ENCODE measurements around the gene DBH.

DBH gene

DNA sequence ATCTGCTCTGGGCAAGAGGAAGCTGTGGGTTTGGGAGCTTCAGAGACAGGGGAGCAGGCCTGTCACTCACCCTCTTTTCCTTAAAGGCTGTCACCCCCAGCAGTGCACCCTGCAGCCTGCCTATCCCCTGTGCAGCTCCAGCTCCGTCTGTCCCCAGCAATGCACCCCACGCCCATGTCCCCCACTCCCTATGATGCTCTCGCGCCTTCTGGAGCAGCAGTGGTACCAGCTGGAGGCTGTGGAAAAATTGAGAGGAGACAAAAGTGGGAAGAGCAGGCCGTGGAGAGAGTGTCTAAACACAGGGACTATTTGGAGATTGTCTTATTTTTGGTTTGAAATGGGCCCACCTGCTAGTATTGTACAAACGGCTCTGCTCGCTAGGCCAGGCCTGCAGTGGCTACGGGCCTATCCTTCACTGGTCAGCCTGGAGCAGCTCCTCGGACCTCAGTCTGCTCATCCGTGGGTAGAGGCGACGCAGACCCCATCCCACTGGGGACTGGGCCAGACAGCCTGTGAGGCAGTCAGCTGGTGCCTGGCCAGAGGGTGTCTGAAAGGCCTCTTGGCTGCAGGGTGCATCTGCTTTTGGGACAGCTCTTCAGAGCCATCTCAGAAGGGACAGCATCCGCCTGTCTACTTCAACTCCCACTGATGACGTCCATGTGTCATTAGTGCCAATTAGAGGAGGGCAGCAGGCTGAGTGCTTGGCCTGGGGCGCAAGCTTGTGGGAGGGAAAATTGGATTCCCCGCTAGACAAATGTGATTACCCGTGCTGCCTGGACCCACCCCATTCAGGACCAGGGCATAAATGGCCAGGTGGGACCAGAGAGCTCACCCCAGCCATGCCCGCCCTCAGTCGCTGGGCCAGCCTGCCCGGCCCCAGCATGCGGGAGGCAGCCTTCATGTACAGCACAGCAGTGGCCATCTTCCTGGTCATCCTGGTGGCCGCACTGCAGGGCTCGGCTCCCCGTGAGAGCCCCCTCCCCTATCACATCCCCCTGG lies at the start of gene DBH:
Gene DBH (plus strand): TSS at position 831 of the 999 bp plus-strand sequence. CDS start 9 bp downstream, at position 840.
- no peak for DNase-seq (ENCODE audit: low spot score)

DNA sequence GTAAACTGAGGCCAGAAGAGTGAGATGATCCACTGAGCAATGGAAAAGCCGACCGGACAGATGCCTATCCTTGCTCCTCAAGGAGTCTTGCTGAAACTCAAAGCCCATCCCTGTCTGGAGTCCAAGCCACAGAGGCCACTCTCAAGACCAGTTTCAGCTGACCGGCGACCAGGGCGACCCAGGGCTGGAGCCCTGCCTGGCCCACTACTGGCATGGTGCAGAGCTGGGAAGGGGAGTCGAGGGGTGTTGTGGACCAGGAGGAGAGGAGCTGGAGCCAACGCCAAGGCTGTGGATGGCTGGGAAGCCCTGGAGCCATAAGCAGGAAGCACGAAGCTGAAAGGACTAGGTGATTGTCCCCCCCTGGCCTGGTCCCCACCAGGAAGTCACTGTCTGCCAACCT lies 49.1 kb upstream of the DBH start:
- DNase-seq (ENCODE audit: low spot score), result no peak

DNA sequence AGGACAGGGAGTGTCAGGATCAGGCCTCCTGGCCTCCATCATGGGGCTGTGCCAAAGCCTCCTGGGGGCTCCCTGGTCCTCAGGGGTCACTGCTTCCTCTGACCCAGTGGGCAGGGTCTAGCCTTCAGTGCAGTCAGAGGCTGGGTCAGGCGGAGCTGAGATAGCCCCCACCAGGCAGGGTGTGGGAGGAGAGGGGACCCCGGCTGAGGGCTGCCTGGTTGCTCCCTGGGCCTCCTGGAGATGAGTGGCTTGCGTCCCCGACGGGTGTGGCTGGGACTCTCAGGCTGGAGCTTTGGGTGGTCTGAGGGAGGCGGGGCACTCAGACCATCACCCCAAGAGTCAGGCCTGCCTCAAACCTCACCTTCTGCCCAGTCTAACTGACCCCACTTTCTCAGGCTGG lies 48.7 kb upstream of the DBH start:
- DNase-seq (ENCODE audit: low spot score), result no peak

DNA sequence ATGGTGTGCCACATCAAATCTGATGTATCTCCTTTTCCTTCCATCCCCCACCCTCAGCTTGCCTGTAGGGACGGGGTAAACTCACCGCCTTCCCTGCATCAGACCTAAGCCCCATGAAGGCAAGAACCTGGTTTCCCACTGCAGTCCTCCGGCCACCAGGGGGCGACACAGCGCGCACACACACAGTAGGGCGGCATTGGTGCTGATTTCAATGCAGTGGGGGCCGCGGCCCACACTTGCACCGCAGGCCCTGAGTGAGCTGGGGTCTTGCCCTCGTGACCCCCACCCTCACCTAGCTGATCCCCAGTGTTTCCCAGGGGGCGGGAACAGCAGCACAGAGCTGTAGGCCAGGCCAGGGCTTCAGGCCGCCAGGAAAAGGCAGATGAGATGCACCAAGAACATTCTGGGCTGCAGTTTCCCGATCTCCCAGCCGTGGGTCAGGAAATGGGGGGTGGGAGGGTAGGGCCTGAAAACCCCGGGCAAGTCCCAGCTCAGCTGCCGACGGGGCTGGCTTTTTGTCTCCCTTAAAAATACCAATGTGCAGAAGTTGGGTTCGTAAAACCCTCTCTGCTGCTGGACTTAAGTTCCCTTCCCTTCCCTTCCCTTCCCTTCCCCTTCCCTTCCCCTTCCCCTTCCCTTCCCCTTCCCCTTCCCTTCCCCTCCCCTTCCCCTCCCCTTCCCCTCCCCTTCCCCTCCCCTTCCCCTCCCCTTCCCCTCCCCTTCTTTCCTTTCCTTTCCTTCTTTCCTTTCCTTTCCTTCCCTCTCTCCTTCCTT lies 46.5 kb upstream of the DBH start:
- no peak for DNase-seq (ENCODE audit: low spot score)

DNA sequence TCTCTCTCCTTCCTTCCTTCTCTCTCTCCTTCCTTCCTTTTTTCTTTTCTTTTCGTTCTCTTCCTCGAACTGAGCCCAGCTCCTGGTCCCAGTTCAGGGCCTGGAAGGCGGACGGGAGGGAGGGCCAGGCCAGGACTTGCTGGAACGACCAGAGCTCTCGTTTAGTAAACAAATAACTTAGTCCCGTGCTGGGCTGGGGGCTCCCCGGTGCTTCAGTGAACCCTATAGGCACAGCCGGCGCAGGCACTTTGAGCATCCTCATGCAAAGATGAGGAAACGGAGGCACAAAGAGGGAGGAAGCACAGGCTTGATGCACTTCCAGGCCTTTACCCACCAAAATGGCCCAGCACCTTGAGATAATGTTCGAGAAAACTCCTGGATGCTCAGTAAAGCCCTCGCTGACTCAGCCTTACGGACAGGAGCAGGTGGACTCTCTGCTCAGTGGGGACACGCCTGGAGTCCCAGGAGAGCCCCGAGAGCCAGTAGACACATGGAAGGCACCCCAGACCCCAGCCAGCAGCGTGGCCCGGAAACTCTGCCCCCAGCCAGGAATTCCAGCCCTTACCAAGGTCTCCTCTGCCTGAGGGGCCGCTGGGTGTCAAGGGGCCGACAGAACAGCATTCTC lies 45.8 kb upstream of the DBH start:
- no peak for DNase-seq (ENCODE audit: low spot score)

DNA sequence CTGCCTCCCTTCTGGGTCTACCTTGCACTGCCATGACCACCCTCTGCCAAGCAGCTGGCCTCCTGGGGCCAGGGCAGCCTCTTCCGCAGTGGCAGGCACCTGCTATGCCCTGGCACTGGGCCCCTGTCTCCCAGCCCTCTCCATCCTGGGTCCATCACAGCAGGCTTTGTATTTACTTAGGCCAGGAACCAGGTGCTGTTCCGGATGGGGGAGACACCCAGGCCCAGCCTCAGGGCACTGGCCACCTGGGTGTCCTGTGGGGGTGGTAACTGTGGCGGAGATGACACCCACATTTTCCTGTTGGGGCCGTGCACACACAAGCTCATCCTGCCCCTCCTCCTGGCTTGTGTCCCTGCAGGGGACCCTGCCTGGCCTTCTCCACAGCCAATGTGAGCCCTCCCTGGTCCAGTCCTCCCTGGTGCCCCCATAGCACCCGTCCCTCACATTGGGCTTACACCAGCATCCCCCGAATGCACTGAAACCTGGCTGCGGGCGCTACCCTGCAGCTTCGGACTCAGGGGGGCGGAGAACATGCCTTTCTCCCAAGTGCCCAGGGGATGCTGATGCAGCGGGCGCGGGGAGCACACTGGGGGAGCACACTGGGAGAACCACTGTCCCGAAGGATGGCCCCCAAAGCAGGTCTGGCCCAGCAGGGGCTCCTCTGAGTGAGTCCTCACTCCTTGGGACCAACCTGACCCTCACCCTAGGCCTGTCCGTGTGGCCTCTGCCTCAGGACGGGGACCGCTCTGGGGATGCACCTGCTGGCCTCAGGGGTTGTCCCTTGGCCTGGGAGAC lies 44.9 kb upstream of the DBH start:
- DNase-seq (ENCODE audit: low spot score), result no peak

DNA sequence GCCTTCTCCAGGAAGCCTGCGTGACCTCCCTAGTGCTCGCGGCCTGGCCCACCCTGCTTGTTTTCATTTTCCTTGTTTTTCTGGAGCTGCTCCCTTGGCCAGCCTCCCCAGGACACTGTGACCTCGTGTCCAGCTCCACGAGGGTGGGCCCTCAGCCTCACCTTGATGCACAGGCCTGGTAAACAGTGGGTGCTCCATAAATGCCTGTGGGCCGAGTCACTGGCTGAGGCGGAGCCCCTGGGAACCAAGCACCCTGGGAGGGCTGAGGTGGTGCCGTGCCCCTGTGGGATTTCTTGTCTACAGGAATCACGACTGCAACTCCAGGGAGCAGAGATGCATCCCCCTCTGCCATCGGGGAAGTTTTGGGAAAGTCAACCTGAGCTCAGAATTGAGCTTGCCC lies 44.2 kb upstream of the DBH start:
- DNase-seq (ENCODE audit: low spot score), result no peak

DNA sequence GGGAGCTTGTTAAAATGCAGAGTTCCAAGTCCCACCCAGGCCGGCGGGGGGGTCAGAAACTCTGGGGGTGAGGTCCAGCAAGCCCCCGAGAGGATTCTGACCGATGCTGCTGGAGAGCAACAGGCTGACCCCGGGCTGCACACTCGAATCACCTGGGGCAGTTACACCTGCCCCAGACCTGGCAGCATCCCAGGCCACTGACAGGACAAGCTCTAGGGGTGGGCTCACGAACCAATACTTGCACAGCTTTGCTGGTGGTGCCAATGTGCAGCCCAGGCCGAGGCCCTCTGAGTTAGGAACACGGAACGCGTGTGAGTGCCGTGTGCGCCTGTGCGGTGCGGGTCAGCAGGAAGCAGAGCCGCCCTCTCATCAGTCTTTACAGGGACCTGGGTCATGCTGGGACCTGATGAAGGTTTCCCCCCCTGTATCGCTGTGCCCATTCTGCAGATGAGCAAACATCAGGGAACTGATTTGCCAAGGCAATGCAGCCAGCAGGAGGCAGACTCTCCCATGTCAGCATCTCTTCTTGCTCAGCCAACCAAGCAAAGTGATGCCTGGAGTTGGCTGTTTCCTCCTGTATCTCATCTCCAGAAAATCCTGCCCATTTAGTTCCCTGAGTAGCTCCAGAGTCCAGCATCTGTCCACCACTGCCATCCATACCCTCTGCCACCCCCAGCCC lies 43.3 kb upstream of the DBH start:
- DNase-seq (ENCODE audit: low spot score), result no peak

DNA sequence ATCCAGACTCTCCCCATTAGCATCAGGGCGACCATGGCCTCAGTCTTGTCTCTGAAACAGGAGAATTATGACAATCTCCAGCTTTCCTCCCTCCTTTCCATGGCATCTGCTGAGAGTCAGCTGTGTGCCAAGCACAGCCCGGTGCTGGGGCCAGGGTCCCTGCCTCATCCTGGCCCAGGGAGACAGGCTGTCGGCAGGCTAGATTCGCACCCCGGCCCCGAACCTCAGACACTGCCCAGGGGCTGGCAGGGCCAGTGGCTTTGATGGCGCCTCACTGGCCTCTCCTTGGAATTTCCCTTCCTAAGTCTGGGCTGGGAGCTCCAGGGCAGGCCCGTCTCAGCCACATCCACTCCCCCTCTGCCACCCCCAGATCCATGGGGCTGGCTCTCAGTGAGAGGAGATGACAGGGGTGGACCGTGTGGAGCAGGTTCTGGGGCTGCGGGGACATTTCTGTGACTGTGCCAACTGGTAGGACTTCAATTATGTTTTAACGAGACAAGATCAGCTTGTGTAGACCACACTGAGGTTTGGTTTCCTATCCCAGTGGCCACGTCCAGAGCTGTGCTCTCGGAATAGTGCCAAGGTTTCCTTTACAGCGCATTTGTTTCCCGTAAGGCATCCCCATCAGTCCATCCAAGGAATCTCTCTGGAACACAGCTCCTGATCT lies 42.4 kb upstream of the DBH start:
- DNase-seq (ENCODE audit: low spot score), result no peak

DNA sequence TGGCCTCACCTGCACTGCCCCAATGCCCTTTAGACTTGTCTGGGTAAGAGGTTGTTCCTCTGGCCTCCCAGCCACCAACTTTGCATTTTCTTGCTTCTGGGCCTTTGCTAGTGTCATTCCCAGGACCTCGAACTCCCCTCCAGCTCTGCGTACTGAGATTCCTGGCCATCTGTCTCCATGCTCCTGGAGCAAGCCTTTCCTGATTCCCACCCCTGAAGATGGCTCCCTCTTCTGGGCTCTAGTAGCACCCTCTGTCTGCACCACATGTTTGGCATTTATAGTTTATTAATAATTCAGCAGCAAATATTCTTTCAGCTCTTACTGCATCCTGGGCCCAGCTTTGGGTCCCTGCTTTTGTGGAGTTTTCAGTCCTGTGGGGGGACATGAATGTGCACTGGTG lies 41.9 kb upstream of the DBH start:
- DNase-seq (ENCODE audit: low spot score), result no peak

DNA sequence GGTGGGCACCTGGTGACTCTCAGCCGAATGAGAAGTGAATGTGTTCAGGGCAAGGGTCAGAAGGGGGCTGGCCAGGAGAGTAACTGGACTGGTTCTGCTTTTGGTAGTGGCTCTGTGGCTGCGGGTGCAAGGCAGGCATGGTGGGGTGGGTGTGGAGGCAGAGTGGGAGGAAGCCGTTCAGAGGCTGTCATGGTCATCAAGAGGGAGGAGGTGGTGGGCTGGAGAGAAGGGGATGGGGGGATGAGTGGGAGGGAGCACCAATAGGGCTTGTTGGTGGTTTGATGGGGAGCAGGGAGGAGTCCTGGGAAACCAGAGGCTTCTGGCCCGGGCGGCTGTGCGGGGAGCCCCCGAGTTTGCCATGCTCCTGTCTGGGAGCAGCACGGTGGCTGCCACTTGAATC lies 40.3 kb upstream of the DBH start:
- DNase-seq (ENCODE audit: low spot score), result no peak

DNA sequence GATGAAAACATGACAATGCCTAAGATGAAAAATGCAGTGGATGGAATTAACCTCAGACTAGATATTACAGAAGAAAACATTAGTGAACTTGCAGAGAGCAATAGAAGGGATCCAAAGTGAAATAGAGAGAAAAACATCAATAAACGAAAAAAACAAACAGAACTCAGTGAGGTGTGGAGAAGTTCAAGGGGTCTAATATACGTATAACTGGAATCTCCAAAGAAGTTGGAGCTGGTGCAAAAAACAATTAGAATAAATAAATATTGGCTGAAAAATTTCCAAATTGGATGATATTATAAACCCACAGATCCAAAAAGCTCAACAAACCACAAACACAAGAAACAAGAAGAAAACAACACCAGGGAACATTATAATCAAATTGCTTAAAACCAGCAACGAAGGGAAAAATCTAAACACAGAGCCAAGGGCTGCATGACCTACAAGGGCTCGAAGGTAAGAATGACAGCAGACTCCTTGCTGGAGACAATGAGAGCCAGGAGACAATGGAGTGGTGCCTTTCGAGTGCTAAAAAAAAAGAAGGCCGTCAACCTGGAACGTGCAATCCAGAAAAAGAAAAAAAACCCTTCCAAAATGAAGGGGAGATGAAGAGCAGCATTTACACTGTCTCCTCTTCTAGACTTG lies 38.7 kb upstream of the DBH start:
- no peak for DNase-seq (ENCODE audit: low spot score)

DNA sequence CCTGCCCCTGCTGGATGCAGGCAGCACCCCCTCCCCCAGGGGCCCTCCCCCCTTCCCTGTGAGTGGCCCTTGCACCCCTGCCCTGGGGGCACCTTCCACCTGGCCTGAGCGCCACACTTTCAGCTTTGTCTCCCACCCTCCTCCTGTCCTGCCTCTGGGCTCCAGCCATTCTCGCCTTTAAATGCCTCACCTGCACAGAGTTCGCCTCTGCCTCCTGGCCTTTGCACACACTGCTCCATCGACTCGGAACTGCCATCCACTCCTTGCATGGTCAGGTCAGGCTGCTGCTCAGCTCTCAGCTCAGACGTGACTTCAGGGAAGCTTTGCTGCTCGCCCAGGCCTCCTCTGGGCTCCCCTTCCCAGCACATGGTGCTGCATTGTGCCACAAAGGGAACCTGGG lies 37.2 kb upstream of the DBH start:
- no peak for DNase-seq (ENCODE audit: low spot score)

DNA sequence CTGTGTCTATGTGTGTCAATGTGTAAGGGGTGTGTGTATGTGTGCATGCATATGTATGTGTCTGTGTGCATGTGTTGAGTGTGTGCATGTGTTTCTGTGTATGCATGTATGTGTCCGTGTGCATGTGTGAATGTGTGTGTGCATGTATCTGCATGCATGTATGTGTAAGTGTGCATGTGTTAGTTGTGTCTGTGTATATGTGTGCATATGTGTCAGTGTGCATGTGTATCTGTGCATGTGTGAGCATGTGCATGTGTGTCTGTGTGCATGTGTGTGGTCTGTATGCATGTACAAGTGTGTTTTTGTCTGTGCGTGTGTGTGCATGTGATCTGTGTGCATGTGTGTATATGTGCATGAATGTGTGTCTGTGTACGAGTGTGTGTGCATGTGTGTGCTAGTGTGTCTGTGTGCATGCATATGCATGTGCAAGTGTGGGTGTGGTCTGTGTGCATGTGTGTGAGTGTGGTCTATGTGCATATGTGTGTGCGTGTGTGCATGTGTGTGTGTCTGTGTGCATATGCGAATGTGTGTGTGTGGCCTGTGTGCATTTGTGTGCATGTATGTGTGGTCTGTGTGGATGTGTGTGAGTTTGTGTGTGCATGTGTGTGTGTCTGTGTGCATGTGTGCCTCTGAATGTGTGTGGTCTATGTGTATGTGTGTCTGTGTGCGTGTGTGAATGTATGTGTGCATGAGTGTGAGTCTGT lies 36.5 kb upstream of the DBH start:
- DNase-seq (ENCODE audit: low spot score), result no peak

DNA sequence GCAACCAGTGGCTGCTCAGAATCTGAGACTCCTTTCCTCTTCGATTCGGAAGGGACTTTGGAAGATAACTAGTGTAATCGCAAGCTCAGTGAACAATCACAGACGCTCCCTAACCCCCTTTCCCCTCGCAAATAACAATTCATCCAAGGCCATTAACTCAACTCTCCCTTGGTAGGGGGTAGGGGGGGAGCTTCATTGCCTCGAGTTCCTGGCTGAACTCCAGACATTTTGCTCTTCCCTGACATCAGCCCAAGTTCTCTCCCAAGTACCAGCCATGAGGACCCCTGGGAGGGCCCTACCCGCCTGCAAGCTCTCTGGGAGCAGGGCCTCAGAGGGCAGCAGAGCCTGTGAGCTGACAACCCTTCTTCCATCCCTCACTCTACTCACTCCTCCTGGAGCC lies 35.4 kb upstream of the DBH start:
- DNase-seq (ENCODE audit: low spot score), result no peak

DNA sequence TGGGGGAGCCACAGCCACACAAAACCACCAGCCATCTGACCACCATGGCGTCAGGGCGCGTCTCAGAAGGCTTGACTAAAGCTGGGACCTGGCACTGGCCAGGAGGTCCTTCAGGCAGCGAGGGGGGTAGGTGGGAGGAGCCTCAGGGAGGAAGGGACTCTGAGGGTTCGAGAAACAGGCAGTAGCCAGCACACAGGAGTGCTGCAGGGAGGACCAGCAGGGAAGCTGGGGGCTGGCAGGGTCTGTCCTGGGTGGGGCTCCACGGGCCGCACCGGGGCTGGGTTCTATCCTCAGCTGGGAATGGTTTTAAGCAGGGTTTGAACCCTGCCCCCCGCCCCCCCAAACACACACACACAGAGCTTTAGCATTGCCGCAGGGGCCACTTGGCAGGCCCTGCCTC lies 34.4 kb upstream of the DBH start:
- DNase-seq (ENCODE audit: low spot score), result no peak

DNA sequence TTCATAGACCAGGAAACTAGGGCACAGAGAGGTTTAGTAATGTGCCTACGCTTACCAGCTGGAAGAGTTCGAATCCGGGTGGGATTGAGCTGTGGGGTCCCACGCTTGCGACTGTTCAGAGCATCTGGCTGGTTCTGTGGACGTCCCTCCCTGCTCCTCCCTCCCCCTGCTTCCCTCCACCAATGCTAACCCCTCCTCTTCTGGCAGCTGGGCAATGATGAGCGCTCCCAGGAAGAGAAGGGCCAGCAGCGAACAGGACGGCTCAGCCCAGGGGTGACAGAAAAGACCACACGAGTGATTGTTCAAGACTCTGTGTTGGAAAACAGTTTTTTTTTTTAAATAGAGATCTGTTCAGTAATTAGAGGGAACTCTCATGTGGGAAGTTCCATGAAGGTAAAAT lies 33.9 kb upstream of the DBH start:
- no peak for DNase-seq (ENCODE audit: low spot score)

DNA sequence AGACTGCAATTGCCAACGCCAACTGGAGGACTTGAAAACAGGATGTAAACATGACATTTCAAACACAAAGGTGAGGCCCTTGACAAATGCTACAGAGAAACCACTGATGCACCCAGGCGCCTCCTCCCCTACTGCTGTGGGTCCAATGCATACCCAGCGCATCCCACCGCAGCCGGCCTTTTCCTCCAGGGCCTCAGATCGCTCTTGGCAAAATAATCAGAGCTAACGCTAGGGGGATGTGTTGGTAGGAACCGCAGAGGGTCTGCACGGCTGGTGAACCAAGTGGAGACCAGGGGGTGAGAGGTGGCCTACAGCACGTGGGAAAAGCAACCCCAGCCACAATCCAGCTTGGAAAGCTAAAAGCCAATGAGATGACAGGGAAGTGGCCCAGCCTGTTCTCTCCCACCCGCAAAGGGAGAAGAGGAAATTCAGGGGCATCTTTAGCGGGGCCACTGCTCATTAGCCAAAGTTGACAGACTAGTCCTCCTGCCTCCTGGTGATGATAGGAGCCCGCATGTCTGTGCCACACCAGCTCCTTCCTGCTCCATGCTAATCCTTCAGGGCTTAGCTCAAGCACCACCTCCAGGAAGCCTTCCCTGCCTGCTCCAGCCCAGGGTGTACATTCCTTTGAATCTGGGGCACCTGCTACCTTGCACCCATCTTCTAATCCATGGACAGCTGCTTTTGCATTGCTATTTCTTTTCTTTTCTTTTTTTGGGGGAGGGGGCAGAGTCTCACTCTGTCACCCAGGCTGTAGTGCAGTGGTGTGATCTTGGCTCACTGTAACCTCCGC lies 32.8 kb upstream of the DBH start:
- DNase-seq (ENCODE audit: low spot score), result no peak

DNA sequence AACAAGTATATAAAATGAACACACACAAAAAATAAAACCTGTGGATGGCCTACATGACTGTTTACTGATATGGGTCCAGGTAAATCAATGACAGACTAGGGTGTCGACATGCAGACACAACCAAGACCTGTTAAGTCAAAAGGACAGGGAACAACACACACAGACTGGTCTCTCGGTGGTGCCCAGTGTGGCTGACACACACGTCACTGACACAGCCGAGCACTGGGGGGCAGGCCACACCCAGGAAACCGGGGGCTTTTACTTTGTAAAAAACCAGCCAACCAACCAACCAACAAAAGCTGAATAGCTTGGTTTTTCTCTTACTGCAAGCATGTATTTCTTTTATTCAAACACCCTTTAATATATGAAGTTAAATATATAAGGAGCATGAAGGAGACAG lies 31.9 kb upstream of the DBH start:
- DNase-seq (ENCODE audit: low spot score), result no peak
